GDM1 (cell line): Measurements from ENCODE around the gene PCBP3.
"Not testable (repeated sequence)": the region's sequence is repeated elsewhere in the genome, so short reads cannot be mapped to it uniquely, and the experiment has no call there.

ENCODE experiments used
- DNase-seq: peaks from one replicate; lab custom pipeline; 2025; lab: John Stamatoyannopoulos, UW

PCBP3 gene

GRCh38 chr21:45678790-45679189 is 35.3 kb downstream of the PCBP3 start:
- not testable (repeated sequence) for DNase-seq

GRCh38 chr21:45680215-45680614 is 36.7 kb downstream of the PCBP3 start:
- no peak for DNase-seq

- no peak for DNase-seq
These were observed 51.6 kb downstream of the PCBP3 start for GRCh38 chr21:45695086-45695485.

GRCh38 chr21:45698493-45699184 is 55.1 kb downstream of the PCBP3 start:
- DNase-seq = no peak

GRCh38 chr21:45699251-45699942 is 55.9 kb downstream of the PCBP3 start:
- no peak for DNase-seq

- DNase-seq = no peak
These were observed 56.4 kb downstream of the PCBP3 start for GRCh38 chr21:45699966-45700365.

- no peak for DNase-seq
These were observed 56.9 kb downstream of the PCBP3 start for GRCh38 chr21:45700461-45700860.

- DNase-seq = no peak
These were observed 61.0 kb downstream of the PCBP3 start for GRCh38 chr21:45704311-45705108.

GRCh38 chr21:45706299-45706698 is 62.8 kb downstream of the PCBP3 start:
- no peak for DNase-seq

- no peak for DNase-seq
These were observed 65.6 kb downstream of the PCBP3 start for GRCh38 chr21:45709173-45709572.

- no peak for DNase-seq
These were observed 66.3 kb downstream of the PCBP3 start for GRCh38 chr21:45709696-45710268.

- DNase-seq = not testable (repeated sequence)
These were observed 66.8 kb downstream of the PCBP3 start for GRCh38 chr21:45710306-45710705.

- no peak for DNase-seq
These were observed 70.1 kb downstream of the PCBP3 start for GRCh38 chr21:45713613-45714012.

GRCh38 chr21:45715441-45715840 is 71.9 kb downstream of the PCBP3 start:
- DNase-seq = no peak

- no peak for DNase-seq
These were observed 74.9 kb downstream of the PCBP3 start for GRCh38 chr21:45718413-45718812.

- no peak for DNase-seq
These were observed 75.8 kb downstream of the PCBP3 start for GRCh38 chr21:45719177-45719802.

- not testable (repeated sequence) for DNase-seq
These were observed 76.7 kb downstream of the PCBP3 start for GRCh38 chr21:45720204-45720603.

- no peak for DNase-seq
These were observed 78.1 kb downstream of the PCBP3 start for GRCh38 chr21:45721671-45722070.

- no peak for DNase-seq
These were observed 79.8 kb downstream of the PCBP3 start for GRCh38 chr21:45723049-45723958.

- DNase-seq = no peak
These were observed 80.9 kb downstream of the PCBP3 start for GRCh38 chr21:45724345-45724961.
